Sigmoid colon (tissue), 7 donors: Measurements from ENCODE around the gene RGS7. TPM values are rescaled to one million over a fixed set of nuclear protein-coding genes. Genes with fewer than 3 reads are reported as not detected.

Experiments used
- DNase-seq: peaks from one replicate; pipeline ENCODE4 v3.0.0-alpha.2; 2019
- H3K27ac ChIP-seq, 4 donors: fragments of 200-600 bp; sonication (generic); one replicate each; pipeline ENCODE4 v1.5.1; 2016 to 2019; ENCODE audit warnings: mild to moderate bottlenecking in 1 of 4
- H3K27me3 ChIP-seq, 3 donors: fragments of 200-600 bp; sonication (generic); one replicate each; pipeline ENCODE4 v1.5.1; 2019; ENCODE audit warnings: mild to moderate bottlenecking in 1 of 3
- H3K36me3 ChIP-seq, 4 donors: fragments of 200-600 bp; sonication (generic); one replicate each; pipeline ENCODE4 v1.5.1; 2016 to 2019
- H3K4me1 ChIP-seq, 4 donors: fragments of 200-600 bp; sonication (generic); one replicate each; pipeline ENCODE4 v1.5.1; 2017 to 2019
- H3K4me3 ChIP-seq, 4 donors: fragments of 200-600 bp; sonication (generic); one replicate each; pipeline ENCODE4 v1.5.1; 2017 to 2019; ENCODE audit warnings: mild to moderate bottlenecking in 2 of 4, moderate library complexity in 1 of 4
- H3K9me3 ChIP-seq, 4 donors: fragments of 200-600 bp in 3 of 4; sonication (generic) in 3 of 4; one replicate each; pipeline versions ENCODE4 v1.5.1 to v1.6.1; 2013 to 2019
- EP300 ChIP-seq, 4 donors: sonication (generic); formaldehyde crosslinking; IDR thresholded peaks; one replicate each; pipeline ENCODE4 v1.6.1; 2017; ENCODE audit warnings: antibody characterized with exemption in 4 of 4
- POLR2A ChIP-seq, 2 donors: fragments of 450-650 bp; IDR thresholded peaks; one replicate each; pipeline ENCODE4 v1.6.1; 2016; ENCODE audit warnings: antibody characterized with exemption in 2 of 2, mild to moderate bottlenecking in 2 of 2, moderate library complexity in 2 of 2
- POLR2AphosphoS5 ChIP-seq, 4 donors: sonication (generic); formaldehyde crosslinking; IDR thresholded peaks; one replicate each; pipeline ENCODE4 v1.6.1; 2017; ENCODE audit warnings: antibody characterized with exemption in 4 of 4
- WGBS, 2 donors: extraction: QIAGEN DNeasy Blood & Tissue Kit; methylation state at CpG; one replicate each; pipeline ENCODE4 v1.1.7; 2013; 5-methylcytosine and 5-hydroxymethylcytosine counted together
- intact Hi-C: fragments of 100-400 bp; cut with DNase I; formaldehyde crosslinking; loops from one replicate; pipeline ENCODE4 v1.15.1; 2023
- polyA plus RNA-seq, 3 donors: library from polyadenylated mRNA; stranded (reverse); fragments of 200-250 nt; gene quantifications; one replicate each; pipeline ENCODE4 v1.2.3, GENCODE V29; 2013
- total RNA-seq, 4 donors: library from RNA; depleted of rRNA; stranded (reverse); fragments of >200 nt; gene quantifications; one replicate each; pipeline ENCODE4 v1.1.0, GENCODE V29; 2016
- TF ChIP-seq, protein P1 (sequence below), 4 experiments: fragments of 450-650 bp in 3 of 4; fragments of 200-600 bp in 1 of 4; IDR thresholded peaks; one replicate each; pipeline ENCODE4 v1.5.1; 2016 to 2019; ENCODE audit warnings: antibody characterized with exemption in 4 of 4, mild to moderate bottlenecking in 3 of 4, moderate library complexity in 2 of 4
- donor health status: healthy with polysubstance abuse.
- donor health status: Bipolar disorder and iron deficiency.
- donor health status: healthy.

The RGS7 gene
- total and polyA plus RNA-seq, 7 donors, result 0.10 to 1.8 (median 0.33) TPM; not detected in 4

DNA sequence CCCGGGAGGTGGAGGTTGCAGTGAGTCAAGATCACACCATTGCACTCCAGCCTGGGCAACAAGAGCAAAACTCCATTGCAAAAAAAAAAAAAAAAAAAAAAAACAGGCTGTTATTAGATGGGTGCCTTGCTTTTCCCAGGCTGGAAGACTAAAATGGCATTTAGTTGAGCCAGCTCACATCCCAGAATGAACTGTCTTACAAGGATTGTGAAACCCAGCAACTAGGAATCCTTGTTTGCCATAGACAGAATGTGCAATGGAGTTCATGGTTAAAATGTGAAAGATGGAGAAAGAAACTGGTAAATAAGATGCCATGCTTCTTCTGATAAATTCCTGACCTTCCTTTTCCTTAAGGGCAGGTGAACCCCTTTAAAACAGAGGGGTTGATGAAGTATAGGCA lies 529.2 kb downstream of the RGS7 start:
- no peak for DNase-seq
- Histone ChIP-seq H3K4me1 (no peaks in the 10 kb centered on the region), H3K9me3 (no peaks in the 10 kb centered on the region), H3K36me3 (no peaks in the 10 kb centered on the region), H3K27ac (no peak overlapping the region), H3K4me3 (no peak overlapping the region), H3K27me3 (no peaks in the 10 kb centered on the region)
- intact Hi-C loops, result no loop called here
- no peak for TF ChIP-seq POLR2A (IDR thresholded peaks at IDR 0.05)
- TF ChIP-seq EP300 (IDR thresholded peaks at IDR 0.05), result no peak
- no peak for TF ChIP-seq POLR2AphosphoS5 (IDR thresholded peaks at IDR 0.05)
- TF ChIP-seq, protein P1, sequence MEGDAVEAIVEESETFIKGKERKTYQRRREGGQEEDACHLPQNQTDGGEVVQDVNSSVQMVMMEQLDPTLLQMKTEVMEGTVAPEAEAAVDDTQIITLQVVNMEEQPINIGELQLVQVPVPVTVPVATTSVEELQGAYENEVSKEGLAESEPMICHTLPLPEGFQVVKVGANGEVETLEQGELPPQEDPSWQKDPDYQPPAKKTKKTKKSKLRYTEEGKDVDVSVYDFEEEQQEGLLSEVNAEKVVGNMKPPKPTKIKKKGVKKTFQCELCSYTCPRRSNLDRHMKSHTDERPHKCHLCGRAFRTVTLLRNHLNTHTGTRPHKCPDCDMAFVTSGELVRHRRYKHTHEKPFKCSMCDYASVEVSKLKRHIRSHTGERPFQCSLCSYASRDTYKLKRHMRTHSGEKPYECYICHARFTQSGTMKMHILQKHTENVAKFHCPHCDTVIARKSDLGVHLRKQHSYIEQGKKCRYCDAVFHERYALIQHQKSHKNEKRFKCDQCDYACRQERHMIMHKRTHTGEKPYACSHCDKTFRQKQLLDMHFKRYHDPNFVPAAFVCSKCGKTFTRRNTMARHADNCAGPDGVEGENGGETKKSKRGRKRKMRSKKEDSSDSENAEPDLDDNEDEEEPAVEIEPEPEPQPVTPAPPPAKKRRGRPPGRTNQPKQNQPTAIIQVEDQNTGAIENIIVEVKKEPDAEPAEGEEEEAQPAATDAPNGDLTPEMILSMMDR (IDR thresholded peaks at IDR 0.05), result no peak
- 93 to 94% methylated on average over 1 of the region's 1 CpG for WGBS, 2 donors

DNA sequence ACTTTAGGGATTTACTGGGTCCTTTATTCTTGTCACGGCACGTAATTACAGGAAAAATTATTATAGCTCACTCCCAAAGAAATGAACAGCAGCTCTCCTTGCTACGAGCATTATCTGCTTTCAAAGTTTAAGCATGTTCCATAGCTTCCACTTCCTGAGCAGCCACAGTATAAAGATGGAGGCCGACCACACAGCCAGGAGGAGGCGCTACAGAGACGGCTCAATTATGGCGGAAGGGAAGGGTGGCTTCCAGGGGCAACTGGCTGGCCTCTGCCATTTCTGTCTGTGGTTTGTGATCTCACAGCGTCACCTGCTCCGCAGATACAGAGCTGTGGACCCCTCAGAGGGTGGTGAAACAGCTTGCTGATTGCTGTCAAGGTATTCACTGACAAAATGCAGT lies 532.8 kb downstream of the RGS7 start:
- WGBS, 2 donors, result 83 to 84% methylated on average over 9 of the region's 9 CpGs
- TF ChIP-seq EP300 (IDR thresholded peaks at IDR 0.05) (no peak), POLR2A (IDR thresholded peaks at IDR 0.05) (no peak), POLR2AphosphoS5 (IDR thresholded peaks at IDR 0.05) (no peak)
- TF ChIP-seq, protein P1 (IDR thresholded peaks at IDR 0.05), result no peak
- intact Hi-C loops, result no loop called here

DNA sequence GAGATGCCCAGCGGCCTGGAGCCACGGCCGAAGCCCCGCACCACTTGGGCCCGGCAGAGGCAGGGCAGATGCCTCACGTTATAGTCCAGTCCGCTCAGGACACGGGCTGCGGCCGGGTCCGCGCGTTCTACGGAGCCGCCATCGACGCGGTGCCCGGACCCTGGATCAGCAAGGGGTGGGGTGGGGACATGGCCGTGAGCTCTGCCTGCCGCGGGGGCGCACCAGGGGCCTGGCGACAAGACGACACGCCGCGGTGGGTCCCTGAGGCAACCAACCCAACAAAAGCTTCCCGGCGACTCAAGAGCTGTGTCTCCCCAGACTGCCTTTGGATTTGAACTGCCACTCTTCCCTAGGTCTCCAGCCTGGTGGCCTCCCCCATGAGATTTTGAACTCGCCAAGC lies 533.6 kb downstream of the RGS7 start:
- Histone ChIP-seq H3K27ac (no peak overlapping the region), H3K27me3 (no peaks in the 10 kb centered on the region), H3K36me3 (no peaks in the 10 kb centered on the region), H3K4me1 (no peaks in the 10 kb centered on the region), H3K9me3 (no peaks in the 10 kb centered on the region), H3K4me3 (no peak overlapping the region)
- 97 to 98% methylated on average over 31 of the region's 31 CpGs for WGBS, 2 donors
- DNase-seq, result no peak
- intact Hi-C loops, result no loop called here
- TF ChIP-seq, protein P1 (IDR thresholded peaks at IDR 0.05), result no peak
- no peak for TF ChIP-seq EP300 (IDR thresholded peaks at IDR 0.05)
- no peak for TF ChIP-seq POLR2A (IDR thresholded peaks at IDR 0.05)
- TF ChIP-seq POLR2AphosphoS5 (IDR thresholded peaks at IDR 0.05), result no peak

More for the DNA sequence above, 532.8 kb downstream of the RGS7 start:
- no peak for DNase-seq
- H3K4me3 ChIP-seq, result no peak overlapping the region
- no peaks in the 10 kb centered on the region for H3K36me3 ChIP-seq
- H3K4me1 ChIP-seq, result no peaks in the 10 kb centered on the region
- H3K27ac ChIP-seq, result no peak overlapping the region
- H3K27me3 ChIP-seq, result no peaks in the 10 kb centered on the region
- H3K9me3 ChIP-seq, result no peaks in the 10 kb centered on the region

DNA sequence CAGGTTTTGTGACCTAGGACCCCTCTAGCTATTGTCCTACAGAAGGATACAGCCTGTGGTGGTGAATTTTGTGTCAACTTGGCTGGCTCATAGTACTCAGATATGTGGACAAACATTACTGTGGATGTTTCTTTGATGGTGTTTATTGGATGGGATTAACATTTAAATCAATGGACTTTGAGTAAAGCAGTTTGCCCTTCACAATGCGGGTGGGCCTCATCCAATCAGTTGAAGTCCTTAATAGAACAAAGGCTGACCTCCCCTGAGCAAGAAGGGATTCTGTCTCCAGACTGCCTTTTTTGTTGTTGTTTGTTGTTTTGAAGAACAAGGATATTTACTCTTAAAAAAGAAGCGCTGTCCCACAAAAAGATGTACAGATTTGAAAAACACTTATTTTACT lies 535.1 kb downstream of the RGS7 start:
- DNase-seq, result no peak
- H3K27me3 ChIP-seq, result no peaks in the 10 kb centered on the region
- H3K9me3 ChIP-seq, result no peaks in the 10 kb centered on the region
- TF ChIP-seq POLR2AphosphoS5 (IDR thresholded peaks at IDR 0.05) (no peak), POLR2A (IDR thresholded peaks at IDR 0.05) (no peak), EP300 (IDR thresholded peaks at IDR 0.05) (no peak)
- TF ChIP-seq, protein P1 (IDR thresholded peaks at IDR 0.05), result no peak
- WGBS, 2 donors, result 93 to 98% methylated on average over 2 of the region's 2 CpGs
- intact Hi-C loops, result no loop called here
- no peaks in the 10 kb centered on the region for H3K4me1 ChIP-seq
- H3K36me3 ChIP-seq, result no peaks in the 10 kb centered on the region
- no peak overlapping the region for H3K4me3 ChIP-seq
- H3K27ac ChIP-seq, result no peak overlapping the region

DNA sequence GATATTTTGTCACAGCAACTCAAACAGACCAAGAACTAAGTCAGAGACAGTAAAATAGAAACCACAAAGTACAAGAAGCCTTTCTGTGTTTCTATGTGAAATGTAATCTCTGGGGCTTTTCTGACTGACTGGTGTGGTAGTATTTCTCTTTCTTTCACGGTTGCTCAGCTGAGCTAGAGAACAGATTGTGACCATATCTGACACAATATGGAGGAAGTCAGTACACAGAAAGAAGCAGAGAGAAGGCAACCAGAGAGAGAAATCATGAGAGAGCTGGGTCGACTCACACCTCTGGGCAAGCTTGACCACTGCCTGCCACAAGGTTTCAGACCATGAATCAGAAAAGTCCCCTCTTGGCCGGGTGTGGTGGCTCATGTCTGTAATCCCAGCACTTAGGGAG lies 536.2 kb downstream of the RGS7 start:
- WGBS, 2 donors, result 22 to 59% methylated on average over 3 of the region's 3 CpGs
- DNase-seq, result no peak
- H3K27me3 ChIP-seq, result no peaks in the 10 kb centered on the region
- no peaks in the 10 kb centered on the region for H3K36me3 ChIP-seq
- intact Hi-C loops, result no loop called here
- H3K4me3 ChIP-seq, result no peak overlapping the region
- no peak overlapping the region for H3K27ac ChIP-seq
- H3K9me3 ChIP-seq, result no peaks in the 10 kb centered on the region
- H3K4me1 ChIP-seq, result no peaks in the 10 kb centered on the region
- TF ChIP-seq, protein P1 (IDR thresholded peaks at IDR 0.05), result no peak
- TF ChIP-seq EP300 (IDR thresholded peaks at IDR 0.05), result no peak
- TF ChIP-seq POLR2A (IDR thresholded peaks at IDR 0.05), result no peak
- no peak for TF ChIP-seq POLR2AphosphoS5 (IDR thresholded peaks at IDR 0.05)
